NB4 (cell line): Measurements from ENCODE around the gene SPTAN1.

ENCODE experiments used
- MYC ChIP-seq: IDR thresholded peaks from 2 replicates; pipeline ENCODE4 v1.6.1; 2011; ENCODE audit warnings: low read depth, low read length
- POLR2A ChIP-seq: IDR thresholded peaks from 2 replicates; pipeline ENCODE4 v1.6.1; 2011; ENCODE audit warnings: mild to moderate bottlenecking; ENCODE audit not compliant: insufficient read length; ENCODE audit errors: extremely low read depth
- TF ChIP-seq, protein P1 (sequence below): IDR thresholded peaks from one replicate; pipeline ENCODE4 v1.5.1; 2012; ENCODE audit warnings: low read depth, low read length
- TF ChIP-seq, protein P2 (sequence below): IDR thresholded peaks from 2 replicates; pipeline ENCODE4 v1.6.1; 2011; ENCODE audit warnings: low read depth, low read length

DNA sequence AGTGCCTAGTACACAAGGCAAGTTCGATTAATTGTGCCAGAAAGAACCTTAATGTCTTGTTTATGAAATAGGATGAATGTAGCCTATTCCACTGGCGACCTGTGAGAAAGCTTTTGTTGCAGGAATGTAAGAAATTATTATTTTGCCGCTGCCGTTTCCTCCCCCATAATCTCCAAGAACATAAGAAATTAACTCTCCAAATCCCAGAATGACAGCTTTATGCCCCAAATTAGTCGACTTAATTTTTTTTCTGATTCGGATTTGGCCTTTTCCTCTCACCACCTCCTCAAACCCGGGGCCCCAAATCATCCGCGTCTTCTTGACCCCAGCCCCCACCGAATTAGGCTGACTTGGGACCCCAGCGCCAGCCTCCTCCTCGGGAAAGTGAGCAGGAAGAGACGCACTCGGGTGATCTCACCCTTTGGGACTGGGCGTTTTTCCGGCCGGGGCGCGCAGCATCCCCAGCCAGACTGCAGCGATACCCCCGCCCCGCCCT, 682 bp upstream of the SPTAN1 start:
- TF ChIP-seq, protein P1, sequence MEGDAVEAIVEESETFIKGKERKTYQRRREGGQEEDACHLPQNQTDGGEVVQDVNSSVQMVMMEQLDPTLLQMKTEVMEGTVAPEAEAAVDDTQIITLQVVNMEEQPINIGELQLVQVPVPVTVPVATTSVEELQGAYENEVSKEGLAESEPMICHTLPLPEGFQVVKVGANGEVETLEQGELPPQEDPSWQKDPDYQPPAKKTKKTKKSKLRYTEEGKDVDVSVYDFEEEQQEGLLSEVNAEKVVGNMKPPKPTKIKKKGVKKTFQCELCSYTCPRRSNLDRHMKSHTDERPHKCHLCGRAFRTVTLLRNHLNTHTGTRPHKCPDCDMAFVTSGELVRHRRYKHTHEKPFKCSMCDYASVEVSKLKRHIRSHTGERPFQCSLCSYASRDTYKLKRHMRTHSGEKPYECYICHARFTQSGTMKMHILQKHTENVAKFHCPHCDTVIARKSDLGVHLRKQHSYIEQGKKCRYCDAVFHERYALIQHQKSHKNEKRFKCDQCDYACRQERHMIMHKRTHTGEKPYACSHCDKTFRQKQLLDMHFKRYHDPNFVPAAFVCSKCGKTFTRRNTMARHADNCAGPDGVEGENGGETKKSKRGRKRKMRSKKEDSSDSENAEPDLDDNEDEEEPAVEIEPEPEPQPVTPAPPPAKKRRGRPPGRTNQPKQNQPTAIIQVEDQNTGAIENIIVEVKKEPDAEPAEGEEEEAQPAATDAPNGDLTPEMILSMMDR: no peak
- TF ChIP-seq, protein P2, sequence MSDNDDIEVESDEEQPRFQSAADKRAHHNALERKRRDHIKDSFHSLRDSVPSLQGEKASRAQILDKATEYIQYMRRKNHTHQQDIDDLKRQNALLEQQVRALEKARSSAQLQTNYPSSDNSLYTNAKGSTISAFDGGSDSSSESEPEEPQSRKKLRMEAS: no peak
- no peak for TF ChIP-seq POLR2A
- no peak for TF ChIP-seq MYC
